Ovary (tissue), 9 donors: Measurements from ENCODE around the gene ENGASE. TPM values are rescaled to one million over a fixed set of nuclear protein-coding genes. Genes with fewer than 3 reads are reported as not detected.

ENCODE experiments used
- DNase-seq, 5 donors: peaks; one replicate each; pipeline ENCODE4 v3.0.0-alpha.2; 2019 to 2020
- H3K27ac ChIP-seq, 2 donors: fragments of 200-600 bp; one replicate each; pipeline versions ENCODE4 v1.5.1 to v1.8.0; 2019 to 2022
- H3K27me3 ChIP-seq: fragments of 200-600 bp; one replicate; pipeline ENCODE4 v1.8.0; 2022
- H3K36me3 ChIP-seq: fragments of 200-600 bp; sonication (generic); one replicate; pipeline ENCODE4 v1.5.1; 2019
- H3K4me1 ChIP-seq: one replicate; pipeline ENCODE4 v1.8.1; 2013; ENCODE audit warnings: mild to moderate bottlenecking, moderate library complexity; ENCODE audit not compliant: insufficient read depth
- H3K4me3 ChIP-seq: fragments of 200-600 bp; sonication (generic); one replicate; pipeline ENCODE4 v1.5.1; 2017
- H3K9me3 ChIP-seq, 2 donors: fragments of 200-600 bp in 1 of 2; sonication (generic) in 1 of 2; one replicate each; pipeline versions ENCODE4 v1.5.1 to v1.8.1; 2013 to 2019; ENCODE audit warnings: mild to moderate bottlenecking in 1 of 2, moderate library complexity in 1 of 2
- CTCF ChIP-seq, 3 donors: fragments of 450-650 bp in 2 of 3; fragments of 200-600 bp in 1 of 3; IDR thresholded peaks; one replicate each; pipeline versions ENCODE4 v1.5.1 to v1.8.0; 2016 to 2022; ENCODE audit warnings: antibody characterized with exemption in 3 of 3, mild to moderate bottlenecking in 1 of 3
- EP300 ChIP-seq: sonication (generic); formaldehyde crosslinking; IDR thresholded peaks from one replicate; pipeline ENCODE4 v1.6.1; 2017; ENCODE audit warnings: antibody characterized with exemption
- POLR2A ChIP-seq: fragments of 450-650 bp; IDR thresholded peaks from one replicate; pipeline ENCODE4 v1.6.1; 2017; ENCODE audit warnings: antibody characterized with exemption, mild to moderate bottlenecking, moderate library complexity
- WGBS, 3 donors: extraction: QIAGEN DNeasy Blood & Tissue Kit in 1 of 3; methylation state at CpG; one replicate each; pipeline versions ENCODE4 v1.1.5 to v1.1.7; 2013 to 2017; 5-methylcytosine and 5-hydroxymethylcytosine counted together
- intact Hi-C, 4 donors: fragments of 100-400 bp; cut with DNase I; formaldehyde crosslinking; loops; one replicate each; pipeline versions ENCODE4 v1.11.0 to v1.15.1; 2022 to 2023
- polyA plus RNA-seq, 2 donors: library from polyadenylated mRNA; stranded (reverse); fragments of 200-250 nt in 1 of 2; fragments of 350-450 nt in 1 of 2; fragmentation: Illumina TruSeq in 1 of 2; extraction: RNeasy Lipid Tissue Mini Kit (QIAGEN cat#74804) in 1 of 2; gene quantifications; one replicate each; pipeline ENCODE4 v1.2.3, GENCODE V29; 2013 to 2014
- total RNA-seq, 7 donors: library from RNA; depleted of rRNA in 2 of 7; stranded (reverse); fragments of >200 nt in 2 of 7; fragmentation: NEBNext Ultra II Directional in 3 of 7; extraction: Animal tissue kit (Norgen Biotek cat#: 25700) in 3 of 7; gene quantifications; one replicate each; pipeline versions ENCODE4 v1.1.0 to v1.2.4, GENCODE V29; 2016 to 2023
- donor health status: DM: no; HTN: no; CAD: no; lungs with moderate emphysema.
- donor health status: DM: no; HTN: no; CAD: no.
- donor health status: Bipolar disorder and iron deficiency.
- donor health status: DM: yes; HTN: yes; CAD: no.
- donor health status: DM: no; HTN: no; CAD: no.
- donor health status: DM: yes; HTN: yes; CAD: no.

ENGASE gene
- total and polyA plus RNA-seq, 9 donors = 6.0 to 61.5 (median 39.7) TPM

GRCh38 chr17:79108870-79109269, 34.2 kb downstream of the ENGASE start:
- no peaks in the 10 kb centered on the region for H3K27me3 ChIP-seq
- no peak overlapping the region for H3K4me3 ChIP-seq
- no peak overlapping the region for H3K27ac ChIP-seq
- WGBS, 3 donors = 85 to 88% (median 86%) methylated on average over 15 of the region's 15 CpGs
- TF ChIP-seq EP300 = no peak
- no peak for TF ChIP-seq POLR2A
- TF ChIP-seq CTCF (IDR thresholded peaks at IDR 0.05) = no peak
- H3K4me1 ChIP-seq = no peaks in the 10 kb centered on the region
- DNase-seq = no peak
- intact Hi-C loops = no loop called here
- no peaks in the 10 kb centered on the region for H3K36me3 ChIP-seq
- H3K9me3 ChIP-seq = no peaks in the 10 kb centered on the region

- WGBS, 3 donors = 37 to 49% (median 47%) methylated on average over 10 of the region's 10 CpGs
- intact Hi-C loops = no loop called here
- peaks cover 4% of the 10 kb centered on the region for H3K4me1 ChIP-seq
- no peak overlapping the region for H3K4me3 ChIP-seq
- H3K9me3 ChIP-seq = no peaks in the 10 kb centered on the region
- no peaks in the 10 kb centered on the region for H3K36me3 ChIP-seq
- H3K27me3 ChIP-seq = no peaks in the 10 kb centered on the region
- DNase-seq = no peak
- no peak overlapping the region for H3K27ac ChIP-seq
- TF ChIP-seq CTCF (IDR thresholded peaks at IDR 0.05) (no peak), POLR2A (no peak), EP300 (no peak)
These were observed 35.0 kb downstream of the ENGASE start for GRCh38 chr17:79109584-79109983.

GRCh38 chr17:79111097-79111496, 36.5 kb downstream of the ENGASE start:
- 77 to 81% (median 81%) methylated on average over 12 of the region's 12 CpGs for WGBS, 3 donors
- H3K27me3 ChIP-seq = no peaks in the 10 kb centered on the region

GRCh38 chr17:79112471-79112870, 37.8 kb downstream of the ENGASE start:
- intact Hi-C loops = no loop called here
- H3K27me3 ChIP-seq = no peaks in the 10 kb centered on the region
- H3K9me3 ChIP-seq = no peaks in the 10 kb centered on the region
- H3K4me3 ChIP-seq = no peak overlapping the region
- TF ChIP-seq EP300 = no peak
- no peak for TF ChIP-seq POLR2A
- TF ChIP-seq CTCF (IDR thresholded peaks at IDR 0.05) = no peak
- H3K36me3 ChIP-seq = no peaks in the 10 kb centered on the region
- peaks cover 4% of the 10 kb centered on the region for H3K4me1 ChIP-seq
- WGBS, 3 donors = 71 to 79% (median 73%) methylated on average over 11 of the region's 11 CpGs
- no peak overlapping the region for H3K27ac ChIP-seq
- no peak for DNase-seq

More at GRCh38 chr17:79111097-79111496, 36.5 kb downstream of the ENGASE start:
- intact Hi-C loops = no loop called here
- Histone ChIP-seq H3K4me1 (peaks cover 4% of the 10 kb centered on the region), H3K9me3 (no peaks in the 10 kb centered on the region), H3K27ac (no peak overlapping the region), H3K4me3 (no peak overlapping the region), H3K36me3 (no peaks in the 10 kb centered on the region)
- no peak for TF ChIP-seq EP300
- TF ChIP-seq CTCF (IDR thresholded peaks at IDR 0.05) = no peak
- TF ChIP-seq POLR2A = no peak
- DNase-seq = no peak
